HUES48 (cell line): ENCODE data around the gene CHAT.
A peak's percentile ranks its signal among the peaks of the same experiment; 100 is the strongest.

Source experiments
- H3K27ac ChIP-seq: one replicate; pipeline ENCODE4 v1.7.0; 2013; ENCODE audit warnings: low read depth, low read length, inconsistent platforms
- H3K27me3 ChIP-seq: 2 replicates; pipeline ENCODE4 v1.6.1; 2013; ENCODE audit warnings: mild to moderate bottlenecking, low read length; ENCODE audit not compliant: control insufficient read depth, insufficient read depth
- H3K36me3 ChIP-seq: 2 replicates; pipeline ENCODE4 v1.6.1; 2013; ENCODE audit warnings: low read length; ENCODE audit not compliant: control insufficient read depth, insufficient read depth
- H3K4me1 ChIP-seq: 2 replicates; pipeline ENCODE4 v1.6.1; 2013; ENCODE audit warnings: mild to moderate bottlenecking, low read length; ENCODE audit not compliant: control insufficient read depth, insufficient read depth
- H3K4me3 ChIP-seq: 2 replicates; pipeline ENCODE4 v1.5.1; 2013; ENCODE audit warnings: mild to moderate bottlenecking, low read depth, low read length
- H3K9ac ChIP-seq: 2 replicates; pipeline ENCODE4 v1.6.1; 2013; ENCODE audit warnings: mild to moderate bottlenecking, low read depth, low read length, moderate library complexity
- H3K9me3 ChIP-seq: 2 replicates; pipeline ENCODE4 v1.6.1; 2013; ENCODE audit warnings: low read length; ENCODE audit not compliant: control insufficient read depth, insufficient read depth

The CHAT gene

GRCh38 chr10:49613882-49614241 is at the start of gene CHAT:
CHAT (plus strand) TSS chr10:49614037; CDS start chr10:49614190, 153 bp downstream.
- Histone ChIP-seq H3K4me1 (peaks cover 21% of the 10 kb centered on the region), H3K36me3 (no peaks in the 10 kb centered on the region), H3K9ac (no peak within 1 kb of the TSS), H3K4me3 (peak within 1 kb of the TSS; percentile 48), H3K27ac (no peak within 1 kb of the TSS), H3K9me3 (no peaks in the 10 kb centered on the region), H3K27me3 (peaks cover 98% of the 10 kb centered on the region)

- H3K9ac ChIP-seq = no peak overlapping the region
- H3K36me3 ChIP-seq = no peaks in the 10 kb centered on the region
- no peak overlapping the region for H3K27ac ChIP-seq
- no peaks in the 10 kb centered on the region for H3K9me3 ChIP-seq
- no peaks in the 10 kb centered on the region for H3K27me3 ChIP-seq
- 0 out of 2 replicates have a peak, but pooled peaks cover 6% of the 10 kb centered on the region for H3K4me1 ChIP-seq
- H3K4me3 ChIP-seq = no peak overlapping the region
Measured at GRCh38 chr10:49564461-49565009, 49.3 kb upstream of the CHAT start.

- no peaks in the 10 kb centered on the region for H3K27me3 ChIP-seq
- no peaks in the 10 kb centered on the region for H3K9me3 ChIP-seq
- no peak overlapping the region for H3K27ac ChIP-seq
- H3K4me1 ChIP-seq = no peaks in the 10 kb centered on the region
- H3K36me3 ChIP-seq = no peaks in the 10 kb centered on the region
- H3K9ac ChIP-seq = no peak overlapping the region
- H3K4me3 ChIP-seq = no peak overlapping the region
Measured at GRCh38 chr10:49567810-49568209, 46.0 kb upstream of the CHAT start.

- no peaks in the 10 kb centered on the region for H3K9me3 ChIP-seq
- H3K27ac ChIP-seq = no peak overlapping the region
- H3K4me3 ChIP-seq = no peak overlapping the region
- no peak overlapping the region for H3K9ac ChIP-seq
- H3K4me1 ChIP-seq = no peaks in the 10 kb centered on the region
- no peaks in the 10 kb centered on the region for H3K36me3 ChIP-seq
- no peaks in the 10 kb centered on the region for H3K27me3 ChIP-seq
Measured at GRCh38 chr10:49568235-49568634, 45.6 kb upstream of the CHAT start.

- Histone ChIP-seq H3K9ac (no peak overlapping the region), H3K27me3 (no peaks in the 10 kb centered on the region), H3K4me1 (no peaks in the 10 kb centered on the region)
Measured at GRCh38 chr10:49569031-49569631, 44.7 kb upstream of the CHAT start.

GRCh38 chr10:49571388-49571787 is 42.4 kb upstream of the CHAT start:
- Histone ChIP-seq H3K4me3 (no peak overlapping the region), H3K27ac (no peak overlapping the region), H3K27me3 (no peaks in the 10 kb centered on the region), H3K9ac (no peak overlapping the region), H3K9me3 (no peaks in the 10 kb centered on the region), H3K36me3 (no peaks in the 10 kb centered on the region), H3K4me1 (no peaks in the 10 kb centered on the region)

More at GRCh38 chr10:49569031-49569631, 44.7 kb upstream of the CHAT start:
- no peak overlapping the region for H3K27ac ChIP-seq
- H3K9me3 ChIP-seq = no peaks in the 10 kb centered on the region
- H3K36me3 ChIP-seq = no peaks in the 10 kb centered on the region
- no peak overlapping the region for H3K4me3 ChIP-seq

GRCh38 chr10:49572594-49573114 is 41.2 kb upstream of the CHAT start:
- Histone ChIP-seq H3K4me3 (no peak overlapping the region), H3K27ac (no peak overlapping the region), H3K9me3 (no peaks in the 10 kb centered on the region), H3K36me3 (no peaks in the 10 kb centered on the region), H3K27me3 (no peaks in the 10 kb centered on the region), H3K9ac (no peak overlapping the region), H3K4me1 (no peaks in the 10 kb centered on the region)

GRCh38 chr10:49575489-49576072 is 38.3 kb upstream of the CHAT start:
- Histone ChIP-seq H3K27ac (no peak overlapping the region), H3K9me3 (no peaks in the 10 kb centered on the region), H3K4me3 (no peak overlapping the region), H3K4me1 (no peaks in the 10 kb centered on the region), H3K27me3 (no peaks in the 10 kb centered on the region), H3K36me3 (no peaks in the 10 kb centered on the region), H3K9ac (no peak overlapping the region)

- no peak overlapping the region for H3K9ac ChIP-seq
- H3K9me3 ChIP-seq = no peaks in the 10 kb centered on the region
Measured at GRCh38 chr10:49577182-49577925, 36.5 kb upstream of the CHAT start.

GRCh38 chr10:49578392-49578791 is 35.4 kb upstream of the CHAT start:
- H3K9me3 ChIP-seq = no peaks in the 10 kb centered on the region
- no peak overlapping the region for H3K4me3 ChIP-seq
- H3K36me3 ChIP-seq = no peaks in the 10 kb centered on the region
- no peaks in the 10 kb centered on the region for H3K4me1 ChIP-seq
- H3K27me3 ChIP-seq = no peaks in the 10 kb centered on the region
- H3K27ac ChIP-seq = no peak overlapping the region
- no peak overlapping the region for H3K9ac ChIP-seq

More at GRCh38 chr10:49577182-49577925, 36.5 kb upstream of the CHAT start:
- Histone ChIP-seq H3K4me3 (no peak overlapping the region), H3K27ac (no peak overlapping the region), H3K27me3 (no peaks in the 10 kb centered on the region), H3K36me3 (no peaks in the 10 kb centered on the region), H3K4me1 (no peaks in the 10 kb centered on the region)

GRCh38 chr10:49579621-49580020 is 34.2 kb upstream of the CHAT start:
- no peak overlapping the region for H3K9ac ChIP-seq
- H3K36me3 ChIP-seq = no peaks in the 10 kb centered on the region
- H3K4me1 ChIP-seq = no peaks in the 10 kb centered on the region
- no peak overlapping the region for H3K4me3 ChIP-seq
- H3K27ac ChIP-seq = no peak overlapping the region
- H3K9me3 ChIP-seq = no peaks in the 10 kb centered on the region
- no peaks in the 10 kb centered on the region for H3K27me3 ChIP-seq
